ENCODE data around the gene TMC6. TPM values are rescaled to one million over a fixed set of nuclear protein-coding genes. Genes with fewer than 3 reads are reported as not detected.

TMC6 gene
- polyA plus RNA-seq, 1 of the 3 experiments (the other 2 are of a cell fraction), result 5.5 TPM

GRCh38 chr17:78108726-78109488 is 19.6 kb downstream of the TMC6 start:
- CTCF ChIA-PET, result interaction anchor here (1.2 to 7.7 kb wide), 8 partner anchors 14 to 142 kb away, joined by 3 to 100 read pairs (median 10); partner anchors contain the start of genes AFMID, TK1, TMC6 and TMC8
- POLR2A ChIA-PET, result no interaction called here
- no peaks in the 10 kb centered on the region for H3K9me2 ChIP-seq

More at GRCh38 chr17:78108726-78109488, 19.6 kb downstream of the TMC6 start:
- peaks cover 0 to 8% of the 10 kb centered on the region in 2 experiments; a peak in 1 of 4 replicates for H3K4me1 ChIP-seq (ENCODE audit: control insufficient read depth in 1 of 2, insufficient read depth in 2 of 2, low read depth in 1 of 2, low read length in 1 of 2)
- H3K4me2 ChIP-seq, result no peak overlapping the region
- DNase-seq, result no peak
- H3F3A ChIP-seq (replicated peaks; ENCODE audit: insufficient read depth), result peaks cover 12% of the 10 kb centered on the region
- WGBS (ENCODE audit: low lambda C conversion rate), result 91% methylated on average over 18 of the region's 18 CpGs
- no peaks in the 10 kb centered on the region for H3K9me3 ChIP-seq
- H3K4me3 ChIP-seq (ENCODE audit: low read depth in 2 of 2, low read length in 1 of 2), result no peak overlapping the region
- peaks cover 9 to 31% of the 10 kb centered on the region in 2 experiments for H3K36me3 ChIP-seq (replicated peaks in 1 of 2; ENCODE audit: control insufficient read depth in 1 of 2, insufficient read depth in 2 of 2, low read length in 1 of 2)
- TF ChIP-seq REST (IDR thresholded peaks at IDR 0.05; ENCODE audit: low read depth, low read length) (no peak), ELF1 (IDR thresholded peaks at IDR 0.05) (no peak), ZBTB33 (IDR thresholded peaks at IDR 0.05; ENCODE audit: borderline replicate concordance, low read depth) (no peak), RCOR1 (IDR thresholded peaks at IDR 0.05; ENCODE audit: low read length) (no peak), FOXM1 (IDR thresholded peaks at IDR 0.05; ENCODE audit: low read depth) (no peak), IRF3 (IDR thresholded peaks at IDR 0.05; ENCODE audit: low read depth, low read length) (no peak), JUND (IDR thresholded peaks at IDR 0.05) (no peak), RXRA (IDR thresholded peaks at IDR 0.05; ENCODE audit: borderline replicate concordance, low read depth) (no peak), TCF12 (IDR thresholded peaks at IDR 0.05) (no peak), MEF2A (IDR thresholded peaks at IDR 0.05; ENCODE audit: borderline replicate concordance, low read depth) (no peak)
- H4K20me1 ChIP-seq (ENCODE audit: insufficient read depth), result no peaks in the 10 kb centered on the region
- no peaks in the 10 kb centered on the region for H3K79me2 ChIP-seq (ENCODE audit: insufficient read depth)
- H3K27me3 ChIP-seq (ENCODE audit: insufficient read depth), result 0 out of 2 replicates have a peak, but pooled peaks cover 6% of the 10 kb centered on the region
- H3K9ac ChIP-seq, result no peak overlapping the region
- H2AFZ ChIP-seq (ENCODE audit: low read depth), result no peak overlapping the region
- H3K27ac ChIP-seq (ENCODE audit: low read depth in 2 of 2, low read length in 1 of 2), result no peak overlapping the region

All from SK-N-SH (cell line).